Activated T-helper 1 cell treated with anti-CD3 and anti-CD28 coated beads, Interleukin-12 subunit alpha, Interleukin-12 subunit beta, Interleukin-2, Interleukin-4 antibody, amounts not matched to agents 30 ng/mL and 10 ng/mL and 1 ng/mL, durations not matched to agents 14 hours and 24 hours and 36 hours (primary cell): ENCODE data around the gene SYNPO. TPM values are rescaled to one million over a fixed set of nuclear protein-coding genes. Genes with fewer than 3 reads are reported as not detected.

Experiments used
- DNase-seq: peaks from one replicate; pipeline ENCODE4 v3.0.0; 2021; ENCODE audit warnings: low spot score
- H3K27ac Mint-ChIP-seq: one replicate; pipeline ENCODE4 v1.8.0; 2021; ENCODE audit warnings: mild to moderate bottlenecking, mixed read lengths
- H3K27me3 Mint-ChIP-seq: one replicate; pipeline ENCODE4 v1.8.0; 2022; ENCODE audit warnings: mild to moderate bottlenecking, moderate library complexity, mixed read lengths; ENCODE audit not compliant: insufficient read depth
- H3K36me3 Mint-ChIP-seq: one replicate; pipeline ENCODE4 v1.8.0; 2021; ENCODE audit warnings: low read depth, mixed read lengths
- H3K4me1 Mint-ChIP-seq: one replicate; pipeline ENCODE4 v1.8.0; 2021; ENCODE audit warnings: low read depth, mixed read lengths
- H3K4me3 Mint-ChIP-seq: one replicate; pipeline ENCODE4 v1.8.0; 2021; ENCODE audit warnings: mild to moderate bottlenecking, moderate library complexity, mixed read lengths
- H3K9me3 Mint-ChIP-seq: one replicate; pipeline ENCODE4 v1.8.0; 2021; ENCODE audit warnings: mixed read lengths
- intact Hi-C: fragments of 100-400 bp; cut with micrococcal nuclease; formaldehyde crosslinking; loops from one replicate; pipeline ENCODE4 v1.15.1; 2024
- total RNA-seq: library from RNA; stranded (reverse); gene quantifications from 2 replicates; pipeline ENCODE4 v1.2.3, GENCODE V29; 2022

Gene SYNPO
- total RNA-seq, 1 donor from 2014 or later, result not detected

DNA sequence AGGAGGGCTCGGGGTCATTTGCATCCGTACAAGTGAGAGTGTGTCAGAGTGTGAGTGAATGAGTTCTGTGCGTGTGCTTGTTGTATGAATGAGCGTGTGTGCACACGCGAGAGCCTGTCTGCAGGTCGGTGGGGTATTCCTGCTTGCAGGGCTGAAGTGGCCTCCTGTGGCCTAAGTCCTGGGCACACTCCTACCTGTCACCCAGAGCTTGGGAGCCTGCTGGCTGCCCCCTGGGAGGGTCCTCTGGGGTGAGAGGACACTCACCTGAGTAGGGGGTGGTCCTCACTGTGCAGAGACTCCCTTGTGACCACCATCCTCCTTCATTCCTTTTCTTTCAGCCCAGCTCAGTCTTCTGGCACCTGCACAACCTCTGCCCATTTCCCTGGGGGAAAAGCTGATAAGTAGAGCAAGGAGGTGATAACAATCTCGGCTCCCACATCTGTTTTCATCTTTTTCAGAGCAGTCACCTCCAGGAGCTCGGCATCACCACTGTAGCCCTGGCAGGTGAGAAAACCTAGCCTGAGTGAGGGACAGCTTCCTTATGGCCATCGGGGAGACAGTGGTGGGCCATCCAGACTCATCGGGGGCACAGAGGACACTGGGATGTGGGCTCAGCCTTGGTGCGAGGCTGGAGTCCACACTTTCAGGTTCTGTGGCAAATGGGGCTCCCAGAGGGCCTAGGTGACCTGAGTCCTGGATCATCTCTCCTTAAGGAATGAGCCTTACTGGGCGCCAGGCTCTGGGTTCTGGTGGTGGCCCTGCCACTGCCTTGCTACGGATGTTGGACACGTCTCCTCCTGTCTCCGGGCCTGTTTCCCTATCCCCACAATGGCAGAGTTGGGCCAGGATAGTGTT lies 38.7 kb upstream of the SYNPO start:
- Mint-ChIP-seq H3K36me3 (no peaks in the 10 kb centered on the region), H3K4me3 (no peak overlapping the region), H3K4me1 (no peaks in the 10 kb centered on the region), H3K27ac (no peak overlapping the region), H3K27me3 (no peaks in the 10 kb centered on the region), H3K9me3 (no peaks in the 10 kb centered on the region)
- intact Hi-C loops, result no loop called here
- no peak for DNase-seq

DNA sequence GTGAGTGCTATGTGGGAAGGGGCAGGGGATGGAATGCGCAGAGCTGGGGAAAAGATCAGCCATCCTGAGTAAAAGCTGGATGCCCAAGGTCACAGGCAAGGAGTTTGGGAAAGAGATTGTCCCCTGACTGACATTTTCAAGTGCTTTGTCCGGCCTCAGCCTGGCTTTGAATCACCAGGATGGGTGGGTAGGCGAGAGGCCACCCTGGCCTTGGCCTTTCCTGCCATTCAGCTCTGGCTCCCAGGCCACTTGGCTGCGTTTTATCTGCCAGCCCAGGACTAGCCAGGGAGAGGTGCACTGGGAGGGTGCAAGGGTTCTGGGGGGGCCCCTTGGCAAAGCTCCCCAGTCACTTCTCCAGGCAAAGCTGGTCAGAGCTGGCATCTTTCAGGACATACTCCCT lies 37.4 kb upstream of the SYNPO start:
- H3K9me3 Mint-ChIP-seq, result no peaks in the 10 kb centered on the region
- intact Hi-C loops, result no loop called here
- H3K4me3 Mint-ChIP-seq, result no peak overlapping the region
- H3K27ac Mint-ChIP-seq, result no peak overlapping the region
- no peaks in the 10 kb centered on the region for H3K27me3 Mint-ChIP-seq
- DNase-seq, result no peak
- H3K4me1 Mint-ChIP-seq, result no peaks in the 10 kb centered on the region
- no peaks in the 10 kb centered on the region for H3K36me3 Mint-ChIP-seq

- no peak for DNase-seq
- Mint-ChIP-seq H3K36me3 (no peaks in the 10 kb centered on the region), H3K4me1 (no peaks in the 10 kb centered on the region), H3K27ac (no peak overlapping the region), H3K4me3 (no peak overlapping the region), H3K27me3 (no peaks in the 10 kb centered on the region), H3K9me3 (no peaks in the 10 kb centered on the region)
- intact Hi-C loops, result no loop called here
These were observed 37.0 kb upstream of the SYNPO start for GRCh38 chr5:150603491-150603890.

DNA sequence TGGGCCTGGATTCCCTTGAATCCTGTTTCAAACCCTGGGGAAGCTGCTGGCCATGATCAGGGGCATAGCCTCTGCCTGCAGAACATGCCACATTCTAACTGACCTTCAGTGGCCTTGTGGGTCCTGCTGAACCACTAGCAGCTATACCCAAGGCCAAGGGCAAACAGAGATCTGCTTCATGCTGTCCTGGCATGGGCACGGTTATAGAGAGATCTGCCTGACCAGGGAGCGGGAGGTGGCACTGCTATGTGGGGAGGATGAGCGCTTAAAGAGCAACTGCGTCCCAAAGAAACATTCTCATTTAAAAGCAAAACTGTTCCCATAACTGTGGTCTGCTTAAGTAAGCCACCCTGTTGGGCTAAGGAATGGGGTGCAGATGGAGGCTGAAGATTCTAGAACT lies 36.5 kb upstream of the SYNPO start:
- Mint-ChIP-seq H3K27me3 (no peaks in the 10 kb centered on the region), H3K36me3 (no peaks in the 10 kb centered on the region), H3K4me1 (no peaks in the 10 kb centered on the region), H3K27ac (no peak overlapping the region), H3K9me3 (no peaks in the 10 kb centered on the region), H3K4me3 (no peak overlapping the region)
- no peak for DNase-seq
- intact Hi-C loops, result no loop called here

GRCh38 chr5:150604894-150605440 lies 35.5 kb upstream of the SYNPO start:
- Mint-ChIP-seq H3K4me1 (no peaks in the 10 kb centered on the region), H3K9me3 (no peaks in the 10 kb centered on the region), H3K4me3 (no peak overlapping the region), H3K27ac (no peak overlapping the region), H3K36me3 (no peaks in the 10 kb centered on the region), H3K27me3 (no peaks in the 10 kb centered on the region)
- intact Hi-C loops, result no loop called here
- no peak for DNase-seq

DNA sequence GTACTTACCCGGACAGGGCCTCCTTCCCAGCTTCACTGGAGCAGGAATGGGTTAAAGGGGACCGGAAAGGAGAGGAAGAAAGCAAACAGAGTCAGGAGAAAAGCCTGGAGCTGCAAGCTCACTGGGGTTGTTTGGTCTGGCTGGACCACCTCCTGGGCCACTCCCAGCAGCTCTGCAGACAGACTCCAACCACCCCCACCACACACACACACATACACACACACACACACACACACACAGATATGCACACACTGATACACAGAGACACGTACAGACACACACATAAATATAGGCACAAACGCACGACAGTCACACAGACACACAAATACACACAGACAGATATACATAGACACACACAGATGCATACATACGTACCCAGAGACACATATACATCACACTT lies 34.9 kb upstream of the SYNPO start:
- no peaks in the 10 kb centered on the region for H3K9me3 Mint-ChIP-seq
- H3K4me1 Mint-ChIP-seq, result no peaks in the 10 kb centered on the region
- no peaks in the 10 kb centered on the region for H3K36me3 Mint-ChIP-seq
- H3K27ac Mint-ChIP-seq, result no peak overlapping the region
- H3K4me3 Mint-ChIP-seq, result no peak overlapping the region
- DNase-seq, result no peak
- intact Hi-C loops, result no loop called here
- H3K27me3 Mint-ChIP-seq, result no peaks in the 10 kb centered on the region

DNA sequence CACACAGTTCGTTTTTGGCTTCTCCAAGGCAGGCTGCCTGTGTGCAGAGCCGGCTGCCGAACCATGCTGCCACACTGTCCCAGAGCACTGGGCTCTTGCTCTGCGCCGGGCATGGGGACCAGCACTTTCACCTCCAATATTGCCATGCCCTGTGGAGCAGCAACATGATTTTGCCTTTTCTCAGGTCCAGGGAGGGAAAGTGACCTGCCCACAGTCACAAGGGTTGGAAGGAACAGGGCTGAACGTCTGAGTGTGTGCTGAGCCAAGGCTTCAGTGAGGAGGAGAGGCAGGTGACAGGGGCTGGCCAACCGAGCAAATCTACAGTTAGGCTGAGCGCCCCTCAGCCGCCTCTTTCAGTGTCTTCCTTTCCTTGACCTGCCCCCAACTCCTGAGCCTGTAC lies 34.0 kb upstream of the SYNPO start:
- Mint-ChIP-seq H3K4me1 (no peaks in the 10 kb centered on the region), H3K9me3 (no peaks in the 10 kb centered on the region), H3K36me3 (no peaks in the 10 kb centered on the region), H3K27ac (no peak overlapping the region), H3K27me3 (peaks cover 3% of the 10 kb centered on the region), H3K4me3 (no peak overlapping the region)
- no peak for DNase-seq
- intact Hi-C loops, result no loop called here

DNA sequence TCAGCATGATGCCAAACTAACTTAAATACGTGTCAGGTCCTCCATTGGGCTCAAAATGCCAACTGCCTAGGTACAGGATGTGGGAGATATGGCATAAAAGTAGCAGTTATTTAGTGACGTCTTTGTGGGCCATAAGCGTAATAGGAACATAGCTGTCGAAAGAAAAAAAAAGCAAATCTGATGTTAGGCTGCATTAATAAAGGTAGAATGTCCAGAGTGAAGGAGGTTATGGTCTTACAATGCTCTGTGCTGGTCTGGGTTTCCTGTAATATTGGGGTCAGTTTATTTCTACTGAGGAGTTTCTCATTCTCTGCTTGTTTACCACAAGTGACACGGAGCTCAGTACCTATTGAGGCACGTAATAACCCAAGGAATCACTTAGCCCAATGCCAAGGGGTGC lies 33.4 kb upstream of the SYNPO start:
- intact Hi-C loops, result no loop called here
- no peaks in the 10 kb centered on the region for H3K4me1 Mint-ChIP-seq
- H3K9me3 Mint-ChIP-seq, result no peaks in the 10 kb centered on the region

GRCh38 chr5:150607991-150608390 lies 32.5 kb upstream of the SYNPO start:
- Mint-ChIP-seq H3K27ac (no peak overlapping the region), H3K36me3 (no peaks in the 10 kb centered on the region), H3K27me3 (peaks cover 3% of the 10 kb centered on the region), H3K9me3 (no peaks in the 10 kb centered on the region), H3K4me1 (no peaks in the 10 kb centered on the region), H3K4me3 (no peak overlapping the region)
- intact Hi-C loops, result no loop called here
- no peak for DNase-seq

More for the DNA sequence above, 33.4 kb upstream of the SYNPO start:
- H3K27ac Mint-ChIP-seq, result no peak overlapping the region
- no peak overlapping the region for H3K4me3 Mint-ChIP-seq
- no peak for DNase-seq
- H3K27me3 Mint-ChIP-seq, result peaks cover 3% of the 10 kb centered on the region
- H3K36me3 Mint-ChIP-seq, result no peaks in the 10 kb centered on the region

DNA sequence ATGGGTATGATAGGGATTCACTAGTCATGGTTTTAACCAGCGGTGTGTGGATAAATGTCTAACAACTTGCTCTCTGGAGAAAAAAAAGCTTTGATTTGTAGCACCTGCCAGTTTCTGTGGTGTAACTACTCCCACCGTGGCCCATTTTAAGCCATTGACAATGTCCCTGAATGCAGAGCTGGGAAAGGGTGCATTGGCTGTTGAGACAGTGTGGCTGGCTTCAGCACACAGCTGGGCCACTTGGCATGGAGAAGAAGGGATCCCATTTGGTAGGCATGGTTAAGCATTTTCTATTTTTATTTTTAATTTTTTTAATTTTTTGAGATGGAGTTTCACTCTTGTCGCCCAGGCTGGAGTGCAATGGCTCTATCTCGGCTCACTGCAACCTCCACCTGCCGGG lies 31.5 kb upstream of the SYNPO start:
- H3K9me3 Mint-ChIP-seq, result no peaks in the 10 kb centered on the region

GRCh38 chr5:150609843-150610584 lies 30.4 kb upstream of the SYNPO start:
- Mint-ChIP-seq H3K4me1 (no peaks in the 10 kb centered on the region), H3K27me3 (peaks cover 7% of the 10 kb centered on the region), H3K36me3 (no peaks in the 10 kb centered on the region), H3K4me3 (no peak overlapping the region), H3K9me3 (no peaks in the 10 kb centered on the region), H3K27ac (no peak overlapping the region)
- no peak for DNase-seq
- intact Hi-C loops, result no loop called here

More for the DNA sequence above, 31.5 kb upstream of the SYNPO start:
- DNase-seq, result no peak
- intact Hi-C loops, result no loop called here
- Mint-ChIP-seq H3K4me3 (no peak overlapping the region), H3K27ac (no peak overlapping the region), H3K27me3 (peaks cover 6% of the 10 kb centered on the region), H3K4me1 (no peaks in the 10 kb centered on the region), H3K36me3 (no peaks in the 10 kb centered on the region)

GRCh38 chr5:150611026-150611425 lies 29.4 kb upstream of the SYNPO start:
- no peak for DNase-seq
- Mint-ChIP-seq H3K36me3 (no peaks in the 10 kb centered on the region), H3K27me3 (peaks cover 7% of the 10 kb centered on the region), H3K9me3 (no peaks in the 10 kb centered on the region), H3K4me1 (no peaks in the 10 kb centered on the region), H3K4me3 (no peak overlapping the region), H3K27ac (no peak overlapping the region)
- intact Hi-C loops, result no loop called here

- Mint-ChIP-seq H3K27ac (no peak overlapping the region), H3K4me3 (no peak overlapping the region), H3K9me3 (no peaks in the 10 kb centered on the region), H3K36me3 (no peaks in the 10 kb centered on the region), H3K27me3 (peaks cover 7% of the 10 kb centered on the region), H3K4me1 (no peaks in the 10 kb centered on the region)
- intact Hi-C loops, result no loop called here
- DNase-seq, result no peak
These were observed 28.1 kb upstream of the SYNPO start for GRCh38 chr5:150612405-150612804.
